ENCODE results near the gene COG7.

DNA sequence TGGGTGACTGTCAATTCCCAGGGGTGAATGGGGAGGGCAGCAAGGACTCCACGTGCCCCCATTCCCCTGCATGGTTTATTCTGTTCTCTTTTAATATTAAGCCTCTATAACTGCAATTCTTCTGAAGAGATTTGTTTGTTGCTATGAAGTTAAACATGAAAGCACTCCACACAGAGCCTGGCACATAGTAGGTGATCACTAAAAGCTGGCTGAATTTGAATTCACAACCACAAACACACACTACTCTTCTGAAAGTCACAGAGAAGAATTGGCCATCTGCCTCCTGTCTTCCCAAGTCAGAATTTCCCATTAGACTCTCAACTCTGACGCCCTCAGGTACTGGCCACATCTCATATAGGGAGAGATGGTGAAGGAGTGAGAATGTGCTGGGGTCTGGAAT lies 55.5 kb downstream of the COG7 start:
- TF ChIP-seq ARNTL (CRISPR knock-in tag; IDR thresholded peaks at IDR 0.05; ENCODE audit: borderline replicate concordance, low read depth) (no peak), TCF4 (CRISPR knock-in tag; IDR thresholded peaks at IDR 0.05; ENCODE audit: borderline replicate concordance) (no peak), GLIS3 (CRISPR knock-in tag; IDR thresholded peaks at IDR 0.05) (no peak), ZNF8 (CRISPR knock-in tag; IDR thresholded peaks at IDR 0.05) (no peak), ZFP3 (CRISPR knock-in tag; IDR thresholded peaks at IDR 0.05) (no peak), ZC3H10 (CRISPR knock-in tag; IDR thresholded peaks at IDR 0.05) (no peak), RARB (CRISPR knock-in tag; IDR thresholded peaks at IDR 0.05) (no peak), ZNF70 (CRISPR knock-in tag; IDR thresholded peaks at IDR 0.05) (no peak), ZNF565 (CRISPR knock-in tag; conservative IDR thresholded peaks at IDR 0.05; ENCODE audit: low read depth) (no peak)
- TF ChIP-seq, protein P1, sequence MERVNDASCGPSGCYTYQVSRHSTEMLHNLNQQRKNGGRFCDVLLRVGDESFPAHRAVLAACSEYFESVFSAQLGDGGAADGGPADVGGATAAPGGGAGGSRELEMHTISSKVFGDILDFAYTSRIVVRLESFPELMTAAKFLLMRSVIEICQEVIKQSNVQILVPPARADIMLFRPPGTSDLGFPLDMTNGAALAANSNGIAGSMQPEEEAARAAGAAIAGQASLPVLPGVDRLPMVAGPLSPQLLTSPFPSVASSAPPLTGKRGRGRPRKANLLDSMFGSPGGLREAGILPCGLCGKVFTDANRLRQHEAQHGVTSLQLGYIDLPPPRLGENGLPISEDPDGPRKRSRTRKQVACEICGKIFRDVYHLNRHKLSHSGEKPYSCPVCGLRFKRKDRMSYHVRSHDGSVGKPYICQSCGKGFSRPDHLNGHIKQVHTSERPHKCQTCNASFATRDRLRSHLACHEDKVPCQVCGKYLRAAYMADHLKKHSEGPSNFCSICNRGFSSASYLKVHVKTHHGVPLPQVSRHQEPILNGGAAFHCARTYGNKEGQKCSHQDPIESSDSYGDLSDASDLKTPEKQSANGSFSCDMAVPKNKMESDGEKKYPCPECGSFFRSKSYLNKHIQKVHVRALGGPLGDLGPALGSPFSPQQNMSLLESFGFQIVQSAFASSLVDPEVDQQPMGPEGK (CRISPR knock-in tag; IDR thresholded peaks at IDR 0.05; ENCODE audit: borderline replicate concordance) = no peak
- TF ChIP-seq, protein P2, sequence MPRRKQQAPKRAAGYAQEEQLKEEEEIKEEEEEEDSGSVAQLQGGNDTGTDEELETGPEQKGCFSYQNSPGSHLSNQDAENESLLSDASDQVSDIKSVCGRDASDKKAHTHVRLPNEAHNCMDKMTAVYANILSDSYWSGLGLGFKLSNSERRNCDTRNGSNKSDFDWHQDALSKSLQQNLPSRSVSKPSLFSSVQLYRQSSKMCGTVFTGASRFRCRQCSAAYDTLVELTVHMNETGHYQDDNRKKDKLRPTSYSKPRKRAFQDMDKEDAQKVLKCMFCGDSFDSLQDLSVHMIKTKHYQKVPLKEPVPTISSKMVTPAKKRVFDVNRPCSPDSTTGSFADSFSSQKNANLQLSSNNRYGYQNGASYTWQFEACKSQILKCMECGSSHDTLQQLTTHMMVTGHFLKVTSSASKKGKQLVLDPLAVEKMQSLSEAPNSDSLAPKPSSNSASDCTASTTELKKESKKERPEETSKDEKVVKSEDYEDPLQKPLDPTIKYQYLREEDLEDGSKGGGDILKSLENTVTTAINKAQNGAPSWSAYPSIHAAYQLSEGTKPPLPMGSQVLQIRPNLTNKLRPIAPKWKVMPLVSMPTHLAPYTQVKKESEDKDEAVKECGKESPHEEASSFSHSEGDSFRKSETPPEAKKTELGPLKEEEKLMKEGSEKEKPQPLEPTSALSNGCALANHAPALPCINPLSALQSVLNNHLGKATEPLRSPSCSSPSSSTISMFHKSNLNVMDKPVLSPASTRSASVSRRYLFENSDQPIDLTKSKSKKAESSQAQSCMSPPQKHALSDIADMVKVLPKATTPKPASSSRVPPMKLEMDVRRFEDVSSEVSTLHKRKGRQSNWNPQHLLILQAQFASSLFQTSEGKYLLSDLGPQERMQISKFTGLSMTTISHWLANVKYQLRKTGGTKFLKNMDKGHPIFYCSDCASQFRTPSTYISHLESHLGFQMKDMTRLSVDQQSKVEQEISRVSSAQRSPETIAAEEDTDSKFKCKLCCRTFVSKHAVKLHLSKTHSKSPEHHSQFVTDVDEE (CRISPR knock-in tag; IDR thresholded peaks at IDR 0.05) = no peak
- TF ChIP-seq, protein P3, sequence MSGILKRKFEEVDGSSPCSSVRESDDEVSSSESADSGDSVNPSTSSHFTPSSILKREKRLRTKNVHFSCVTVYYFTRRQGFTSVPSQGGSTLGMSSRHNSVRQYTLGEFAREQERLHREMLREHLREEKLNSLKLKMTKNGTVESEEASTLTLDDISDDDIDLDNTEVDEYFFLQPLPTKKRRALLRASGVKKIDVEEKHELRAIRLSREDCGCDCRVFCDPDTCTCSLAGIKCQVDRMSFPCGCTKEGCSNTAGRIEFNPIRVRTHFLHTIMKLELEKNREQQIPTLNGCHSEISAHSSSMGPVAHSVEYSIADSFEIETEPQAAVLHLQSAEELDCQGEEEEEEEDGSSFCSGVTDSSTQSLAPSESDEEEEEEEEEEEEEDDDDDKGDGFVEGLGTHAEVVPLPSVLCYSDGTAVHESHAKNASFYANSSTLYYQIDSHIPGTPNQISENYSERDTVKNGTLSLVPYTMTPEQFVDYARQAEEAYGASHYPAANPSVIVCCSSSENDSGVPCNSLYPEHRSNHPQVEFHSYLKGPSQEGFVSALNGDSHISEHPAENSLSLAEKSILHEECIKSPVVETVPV (CRISPR knock-in tag; IDR thresholded peaks at IDR 0.05) = no peak
- TF ChIP-seq, protein P4, sequence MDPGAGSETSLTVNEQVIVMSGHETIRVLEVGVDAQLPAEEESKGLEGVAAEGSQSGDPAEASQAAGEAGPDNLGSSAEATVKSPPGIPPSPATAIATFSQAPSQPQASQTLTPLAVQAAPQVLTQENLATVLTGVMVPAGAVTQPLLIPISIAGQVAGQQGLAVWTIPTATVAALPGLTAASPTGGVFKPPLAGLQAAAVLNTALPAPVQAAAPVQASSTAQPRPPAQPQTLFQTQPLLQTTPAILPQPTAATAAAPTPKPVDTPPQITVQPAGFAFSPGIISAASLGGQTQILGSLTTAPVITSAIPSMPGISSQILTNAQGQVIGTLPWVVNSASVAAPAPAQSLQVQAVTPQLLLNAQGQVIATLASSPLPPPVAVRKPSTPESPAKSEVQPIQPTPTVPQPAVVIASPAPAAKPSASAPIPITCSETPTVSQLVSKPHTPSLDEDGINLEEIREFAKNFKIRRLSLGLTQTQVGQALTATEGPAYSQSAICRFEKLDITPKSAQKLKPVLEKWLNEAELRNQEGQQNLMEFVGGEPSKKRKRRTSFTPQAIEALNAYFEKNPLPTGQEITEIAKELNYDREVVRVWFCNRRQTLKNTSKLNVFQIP (CRISPR knock-in tag; IDR thresholded peaks at IDR 0.05; ENCODE audit: borderline replicate concordance, low read depth) = no peak
